HG02798 (cell line): Measurements from ENCODE around the gene ZNF800.

Experiments used
- ATAC-seq: cut with Tn5 transposase; IDR thresholded peaks from one replicate; pipeline ENCODE4 v1.9.1; 2021; ENCODE audit warnings: mild to moderate bottlenecking; ENCODE audit not compliant: unreplicated experiment, poor library complexity

Gene ZNF800

GRCh38 chr7:127391591-127392181, 822 bp downstream of the ZNF800 start:
- ATAC-seq: peak; percentile 46

- ATAC-seq: no peak
Observed at GRCh38 chr7:127390817-127391590, 1.5 kb downstream of the ZNF800 start.

GRCh38 chr7:127390186-127390816, 2.2 kb downstream of the ZNF800 start:
- ATAC-seq: no peak

GRCh38 chr7:127389321-127389720, 3.2 kb downstream of the ZNF800 start:
- ATAC-seq: no peak

- ATAC-seq: no peak
Observed at GRCh38 chr7:127387974-127388373, 4.5 kb downstream of the ZNF800 start.

- no peak for ATAC-seq
Observed at GRCh38 chr7:127383123-127383835, 9.2 kb downstream of the ZNF800 start.

GRCh38 chr7:127382301-127383085, 10.0 kb downstream of the ZNF800 start:
- ATAC-seq: no peak

- no peak for ATAC-seq
Observed at GRCh38 chr7:127380479-127380878, 12.0 kb downstream of the ZNF800 start.

GRCh38 chr7:127379642-127380041, 12.9 kb downstream of the ZNF800 start:
- no peak for ATAC-seq

GRCh38 chr7:127378537-127378936, 14.0 kb downstream of the ZNF800 start:
- ATAC-seq: no peak

- ATAC-seq: no peak
Observed at GRCh38 chr7:127377425-127377824, 15.1 kb downstream of the ZNF800 start.

GRCh38 chr7:127375631-127376030, 16.9 kb downstream of the ZNF800 start:
- ATAC-seq: no peak

- ATAC-seq: no peak
Observed at GRCh38 chr7:127367679-127368078, 24.8 kb downstream of the ZNF800 start.

- ATAC-seq: no peak
Observed at GRCh38 chr7:127366680-127367079, 25.8 kb downstream of the ZNF800 start.

GRCh38 chr7:127365957-127366315, 26.6 kb downstream of the ZNF800 start:
- ATAC-seq: no peak

GRCh38 chr7:127365164-127365956, 27.1 kb downstream of the ZNF800 start:
- no peak for ATAC-seq

GRCh38 chr7:127362364-127363027, 30.0 kb downstream of the ZNF800 start:
- ATAC-seq: no peak

- no peak for ATAC-seq
Observed at GRCh38 chr7:127361736-127362135, 30.8 kb downstream of the ZNF800 start.

GRCh38 chr7:127359011-127359410, 33.5 kb downstream of the ZNF800 start:
- ATAC-seq: no peak
